GM21723 (cell line): ENCODE data around the gene CDON.

Source experiments
- ATAC-seq: cut with Tn5 transposase; IDR thresholded peaks from one replicate; pipeline ENCODE4 v1.9.1; 2021; ENCODE audit warnings: mild to moderate bottlenecking, moderate library complexity; ENCODE audit not compliant: unreplicated experiment

Gene CDON

DNA sequence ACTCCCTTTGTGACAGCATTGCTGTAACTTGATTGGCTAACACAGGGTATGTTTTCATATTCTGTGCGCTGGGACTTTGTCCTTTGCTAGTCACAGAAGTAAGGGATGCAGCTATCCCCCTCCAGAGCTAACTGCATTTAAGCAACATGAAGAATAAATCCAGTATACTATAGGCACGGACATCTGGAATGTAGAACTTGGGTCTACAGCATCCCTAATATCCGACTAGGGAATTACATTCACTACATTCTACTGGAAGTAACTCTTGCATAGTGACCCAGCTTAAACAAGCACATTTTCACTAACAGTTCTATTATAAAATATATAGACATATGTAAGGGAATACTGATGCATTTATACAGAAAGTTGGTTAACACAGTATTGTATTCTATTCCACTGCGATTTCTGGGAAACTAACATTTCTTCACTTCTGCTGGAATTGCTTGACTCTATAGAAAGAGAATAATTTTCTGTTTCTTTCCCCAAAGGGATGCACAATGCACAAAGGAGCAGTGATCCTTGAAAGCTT, 103.7 kb downstream of the CDON start:
- ATAC-seq: no peak

DNA sequence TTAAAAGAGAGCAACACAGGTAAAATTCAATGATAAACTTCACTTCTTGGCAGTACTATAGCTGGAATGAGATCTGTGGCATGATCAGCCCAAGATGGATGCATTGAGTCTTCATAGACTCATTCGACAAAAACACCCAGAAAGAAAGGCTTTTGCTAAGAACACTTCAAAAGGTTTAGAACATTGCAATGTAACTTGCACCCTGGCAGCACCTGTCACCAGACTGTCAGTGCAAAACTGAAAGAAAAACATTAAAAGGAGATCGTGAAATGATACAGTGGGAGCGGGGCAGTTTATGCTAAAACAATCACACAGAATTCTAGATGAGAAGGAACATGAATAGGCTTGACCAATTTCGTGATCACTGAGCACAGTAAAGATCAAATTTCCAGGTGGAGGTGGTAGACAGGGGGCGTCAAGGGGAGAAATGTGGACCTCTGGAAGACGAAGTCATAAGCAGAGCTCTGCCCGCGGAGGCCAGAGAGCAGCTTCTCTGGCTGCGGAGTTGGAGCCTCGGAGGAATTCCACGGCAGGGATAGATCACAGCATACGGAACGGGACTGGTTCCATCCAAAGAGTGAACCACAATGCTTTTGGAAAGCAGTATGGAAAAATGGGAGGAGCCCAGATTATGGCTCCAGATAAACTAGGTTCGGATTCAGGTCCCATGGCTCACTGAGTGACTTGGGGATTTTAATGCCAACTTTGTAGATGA, 104.9 kb downstream of the CDON start:
- ATAC-seq: no peak

DNA sequence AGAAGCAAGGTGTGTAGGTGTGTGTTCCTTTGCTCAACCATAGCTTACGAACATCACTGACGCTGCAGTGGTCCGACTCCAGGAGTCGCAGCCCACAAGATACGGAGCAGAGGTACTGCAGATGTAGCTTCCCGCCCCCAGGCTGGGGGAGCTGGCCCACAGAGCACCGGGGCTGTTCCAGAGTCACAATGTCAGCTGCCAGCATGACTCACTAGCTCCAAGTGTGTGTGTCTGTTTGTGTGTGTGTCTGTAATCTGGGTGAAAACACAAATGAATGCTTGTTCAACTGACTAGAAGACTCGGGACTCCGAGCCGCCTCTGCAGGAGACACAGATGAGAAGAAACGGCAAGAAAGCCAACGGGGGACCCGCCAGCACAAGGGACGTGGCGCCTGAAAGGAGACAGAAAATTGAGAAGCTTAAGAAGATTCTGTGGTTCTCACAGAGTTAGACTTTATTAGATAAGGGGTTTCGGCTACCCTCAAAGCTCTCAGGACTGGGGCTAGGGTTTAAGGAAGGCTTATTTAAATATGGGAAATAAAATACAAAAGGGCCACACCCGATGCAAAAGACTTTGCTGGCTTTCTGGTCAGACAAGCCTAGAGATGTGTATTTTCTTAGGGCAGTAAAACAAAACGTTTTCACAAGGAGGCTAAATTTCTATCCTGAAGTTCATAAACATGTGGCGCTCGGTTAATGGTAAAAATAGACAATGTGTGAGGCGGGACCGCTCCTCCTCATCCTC, 106.1 kb downstream of the CDON start:
- ATAC-seq: no peak

DNA sequence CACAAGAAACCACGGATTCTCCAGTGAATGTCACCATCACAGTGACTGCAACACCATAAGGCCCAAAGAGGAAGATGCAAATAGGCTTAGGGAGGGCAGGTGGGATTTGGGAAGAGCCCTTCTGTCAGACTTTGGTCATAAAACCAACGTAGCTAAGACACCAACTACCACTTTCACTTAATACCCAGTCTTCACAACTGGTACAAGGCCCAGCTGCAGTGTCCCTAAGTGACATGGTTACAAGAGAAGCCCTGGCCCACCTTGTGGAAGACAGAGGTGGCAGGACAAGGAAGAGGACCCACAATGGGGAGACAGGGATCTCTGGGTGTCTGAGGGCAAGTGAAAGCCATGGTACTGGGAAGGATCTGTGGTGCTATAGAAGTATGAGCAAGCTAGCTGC, 106.8 kb downstream of the CDON start:
- ATAC-seq: no peak

DNA sequence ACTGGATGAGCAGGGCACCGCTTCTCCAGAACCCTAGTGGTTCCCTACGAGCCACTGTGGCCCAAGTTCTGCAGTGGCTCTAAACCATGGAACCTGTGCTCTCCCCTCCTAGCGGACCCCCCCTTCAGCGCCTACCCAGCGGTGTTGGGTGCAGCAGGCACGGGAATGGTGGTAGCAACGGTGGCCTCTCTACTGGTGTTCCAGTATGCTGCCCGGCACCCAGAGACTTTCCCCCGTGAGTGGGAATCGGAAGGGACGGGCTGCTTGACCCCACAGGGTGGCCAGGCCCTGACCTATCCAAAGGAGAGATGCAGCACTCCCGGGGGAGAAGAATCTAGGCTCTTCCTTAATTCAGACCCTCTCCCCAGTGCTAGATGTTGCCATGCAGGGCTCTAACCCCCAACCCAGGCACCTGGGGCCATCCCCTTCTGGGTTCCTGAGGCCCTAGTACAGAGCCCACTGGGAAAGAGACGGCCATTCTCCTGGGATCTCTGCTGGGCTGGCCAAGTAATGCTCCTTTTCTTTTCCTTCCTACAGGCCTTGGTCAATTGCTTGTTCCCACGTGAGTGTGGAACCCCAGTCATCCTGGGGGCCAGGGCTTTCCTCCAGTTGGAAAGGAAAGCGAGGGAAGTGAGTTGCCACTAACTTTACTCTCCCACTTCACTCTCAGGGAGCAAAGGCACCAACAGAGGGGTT, 107.6 kb downstream of the CDON start:
- ATAC-seq: no peak

DNA sequence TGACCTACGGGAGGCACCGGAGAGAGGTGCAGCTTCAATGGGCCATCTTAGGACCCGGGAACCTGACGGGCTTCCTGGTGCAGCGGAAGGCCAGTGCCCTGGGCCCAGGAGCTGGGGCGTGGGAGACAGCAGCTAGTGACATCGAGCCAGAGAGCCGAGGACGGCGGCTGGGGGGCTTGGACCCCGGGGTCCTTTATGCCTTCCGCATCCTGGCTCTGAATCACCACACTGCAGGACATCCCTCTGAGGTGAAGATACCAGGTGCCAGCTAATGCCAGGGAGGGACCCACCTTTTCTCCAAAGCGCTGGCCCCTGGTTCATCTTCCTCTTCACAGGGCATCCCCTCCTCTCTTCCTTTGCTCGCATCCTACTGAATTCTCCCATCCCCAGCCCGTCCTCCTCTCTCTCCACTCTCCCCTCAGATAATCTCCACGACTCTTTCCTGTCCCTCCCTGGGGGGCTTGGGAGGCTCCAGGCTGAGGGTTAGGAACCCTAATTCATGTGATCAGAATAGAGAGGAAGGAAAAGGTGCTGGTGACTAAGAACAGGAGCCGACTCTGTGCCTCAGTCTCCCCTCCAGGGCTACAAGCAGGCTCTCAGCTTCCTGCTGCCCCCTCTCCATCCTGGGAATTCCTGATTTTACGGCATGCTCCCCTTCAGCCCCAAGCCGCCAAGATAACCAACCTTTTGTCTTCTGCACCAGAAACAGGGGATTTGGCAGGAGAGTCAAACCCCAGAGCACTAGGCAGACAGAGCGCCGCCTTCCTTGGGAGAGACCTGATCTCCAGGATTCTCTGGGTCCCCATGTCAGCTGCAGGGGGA, 108.3 kb downstream of the CDON start:
- no peak for ATAC-seq

DNA sequence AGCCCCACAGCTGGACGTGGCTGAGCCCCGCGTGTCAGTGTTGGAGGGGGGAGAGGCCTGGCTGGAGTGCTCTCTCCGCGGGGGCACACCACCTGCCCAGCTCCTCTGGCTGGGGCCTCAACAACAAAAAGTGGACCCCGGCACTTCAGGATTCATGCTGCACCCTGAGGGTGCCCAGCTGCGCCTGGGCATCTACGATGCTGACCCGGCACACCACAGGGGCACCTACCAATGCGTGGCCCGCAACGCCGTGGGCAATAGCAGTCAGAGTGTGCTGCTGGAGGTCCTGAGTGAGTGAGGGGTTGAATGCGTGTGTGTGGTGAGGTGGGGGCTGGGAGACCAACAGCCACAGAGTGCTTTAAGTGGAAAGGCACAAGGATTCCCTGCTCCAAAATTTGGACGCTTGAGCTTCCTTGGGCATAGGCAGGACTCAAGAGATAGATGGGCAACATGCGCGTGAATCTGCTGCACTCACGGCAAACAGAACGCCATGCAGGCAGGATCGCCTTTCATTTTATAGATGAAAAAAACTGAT, 109.2 kb downstream of the CDON start:
- ATAC-seq: no peak

DNA sequence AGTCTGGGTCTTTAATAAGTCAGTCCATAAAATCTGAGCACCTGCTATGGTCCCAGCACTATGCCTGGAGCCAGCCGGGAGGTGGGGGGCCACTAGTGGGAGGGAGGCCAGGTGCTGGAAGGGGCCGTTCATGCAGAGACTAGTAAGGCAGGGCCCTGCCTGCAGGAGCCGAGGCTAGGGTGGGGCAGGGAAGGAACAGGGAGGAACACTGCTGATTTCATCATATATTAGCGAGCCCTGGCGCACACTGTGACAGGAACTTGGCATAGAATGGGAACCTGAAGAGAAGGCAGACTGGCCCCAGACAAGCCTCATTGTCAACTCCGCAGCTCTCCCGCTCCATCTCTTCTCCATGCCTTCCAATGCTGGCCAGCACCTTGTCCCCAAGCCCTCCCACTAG, 109.7 kb downstream of the CDON start:
- no peak for ATAC-seq

DNA sequence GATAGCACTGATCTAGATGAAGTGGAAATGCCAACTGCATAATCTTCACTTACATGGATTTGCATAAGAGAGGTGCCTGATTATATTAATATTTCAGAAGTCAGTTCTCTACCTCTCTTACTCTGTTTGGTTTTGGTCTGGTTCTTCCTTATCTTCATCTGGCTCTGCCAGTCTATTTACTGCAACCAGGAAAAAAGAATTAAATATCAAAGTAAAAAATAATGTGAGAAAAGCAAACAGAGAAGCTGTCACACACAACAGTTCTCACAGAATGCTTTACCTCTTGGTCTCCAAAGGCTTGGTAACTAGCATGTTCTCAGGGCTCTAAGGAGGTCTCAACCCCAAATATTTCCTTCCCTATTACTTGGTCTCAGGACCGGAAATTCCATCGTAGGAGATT, 110.1 kb downstream of the CDON start:
- no peak for ATAC-seq

DNA sequence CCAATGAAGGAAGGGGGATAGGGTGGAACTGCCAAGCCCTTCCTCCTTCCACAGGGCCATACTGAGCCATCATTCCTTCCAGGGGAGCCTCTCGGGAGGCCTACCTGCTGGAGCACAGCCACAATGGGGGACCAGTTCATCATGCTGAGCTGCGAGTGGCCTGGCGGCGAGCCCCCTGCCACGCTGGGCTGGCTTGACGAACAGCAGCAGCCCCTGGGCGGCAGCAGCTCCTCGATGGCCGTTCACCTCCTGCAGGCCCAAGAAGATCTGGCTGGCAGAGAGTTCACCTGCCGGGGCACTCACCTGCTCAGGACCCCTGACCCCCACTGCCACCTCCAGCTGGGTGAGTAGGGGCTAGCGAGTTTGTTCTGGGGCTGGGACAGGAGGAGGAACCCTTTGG, 110.9 kb downstream of the CDON start:
- no peak for ATAC-seq

DNA sequence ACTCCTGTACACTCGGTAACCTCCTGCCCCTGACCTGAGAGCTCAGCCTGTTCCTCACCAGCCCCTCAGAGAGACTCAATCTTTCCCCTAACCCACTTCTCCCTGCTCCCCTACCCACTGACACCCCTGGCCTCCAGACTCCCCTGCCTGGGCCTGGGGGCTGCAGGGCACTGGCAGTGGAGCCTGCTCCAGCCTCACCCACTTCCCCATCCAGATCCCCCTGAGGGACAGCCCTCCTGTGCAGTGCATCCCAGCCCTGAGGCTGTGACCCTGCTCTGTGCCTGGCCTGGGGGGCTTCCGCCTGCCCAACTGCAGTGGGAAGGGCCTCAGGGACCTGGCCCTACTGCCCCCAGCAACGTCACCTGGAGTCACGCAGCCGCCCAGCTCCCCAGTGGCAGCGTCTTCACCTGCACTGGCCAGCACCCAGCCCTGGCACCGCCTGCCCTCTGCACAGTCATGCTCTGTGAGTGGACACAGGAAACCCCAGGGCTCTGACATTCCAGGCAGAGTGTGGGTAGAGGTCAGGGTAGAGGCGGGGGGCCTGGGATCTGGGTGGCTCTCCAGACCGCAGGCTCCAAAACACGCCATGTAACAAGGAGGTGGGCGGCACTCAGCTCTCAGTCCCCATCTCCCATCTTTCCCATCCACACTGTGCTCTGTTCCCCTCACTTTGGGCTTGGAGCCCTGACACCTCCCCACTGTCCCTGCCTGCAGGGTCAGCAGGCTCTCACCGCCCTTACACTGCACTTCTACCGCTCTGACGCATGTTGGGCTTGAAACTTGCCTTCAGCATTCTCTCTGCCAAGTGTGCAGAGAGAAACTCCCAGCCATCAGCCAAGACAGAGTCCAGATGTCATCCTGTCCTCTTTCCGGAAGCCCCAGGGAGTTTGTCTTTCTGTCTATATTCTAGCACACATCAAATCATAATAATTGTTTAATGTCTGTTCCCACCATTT, 111.7 kb downstream of the CDON start:
- ATAC-seq: no peak

DNA sequence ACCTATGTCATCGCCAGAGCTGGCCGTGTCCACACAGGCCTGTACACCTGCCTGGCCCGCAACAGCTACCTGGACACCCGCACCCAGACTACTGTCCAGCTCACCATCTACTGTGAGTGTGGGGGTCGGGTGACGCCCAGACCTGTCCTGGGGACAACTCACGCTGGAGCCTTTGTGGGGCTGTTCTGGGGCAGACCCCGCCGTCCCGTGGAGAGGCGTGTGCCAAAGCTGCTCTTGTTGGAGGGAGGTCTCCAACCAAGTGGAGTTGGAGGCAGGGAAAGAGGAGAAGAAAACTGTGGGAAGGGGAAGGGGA, 112.5 kb downstream of the CDON start:
- ATAC-seq: no peak

DNA sequence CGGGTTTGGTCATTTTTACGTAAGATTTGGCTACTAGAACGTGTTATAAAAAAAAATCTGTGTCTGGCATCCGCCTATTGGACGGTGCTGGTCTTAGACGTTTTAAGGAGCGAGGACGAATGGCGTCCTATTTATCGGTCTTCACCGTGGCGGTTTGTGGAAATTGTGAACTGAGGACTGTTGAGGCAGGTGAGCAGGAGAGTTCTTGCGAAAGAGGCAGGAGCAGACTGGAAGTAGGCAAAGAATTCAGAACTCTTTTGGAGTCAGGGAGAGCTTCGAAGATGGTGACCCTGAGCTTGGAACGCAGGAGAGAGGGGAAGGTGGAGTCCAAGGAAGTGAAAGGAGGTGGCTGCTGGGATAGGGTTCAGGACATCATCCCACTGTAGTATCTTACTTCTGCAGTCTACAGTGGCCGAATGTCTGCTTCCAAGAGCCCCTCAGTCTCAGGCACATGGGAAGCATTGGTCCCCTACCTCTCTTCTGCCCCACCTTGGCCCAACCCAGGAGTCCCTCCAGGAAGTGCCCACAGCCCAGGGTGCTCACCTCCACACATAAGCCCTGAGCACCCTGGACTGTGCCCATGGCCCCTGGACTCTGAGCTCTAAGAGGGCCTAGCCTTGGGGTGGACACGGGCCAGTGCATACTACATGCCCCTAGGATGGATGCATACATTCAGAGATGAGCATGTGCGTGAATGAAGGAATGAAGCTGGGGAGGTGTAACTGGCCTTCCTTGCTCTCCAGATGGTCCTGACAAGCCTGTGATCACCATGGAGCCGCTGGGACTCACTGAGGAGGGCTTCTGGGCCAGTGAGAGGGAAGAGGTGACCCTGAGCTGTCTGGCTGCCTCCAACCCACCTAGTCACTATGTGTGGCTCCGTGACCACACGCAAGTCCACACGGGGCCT, 113.1 kb downstream of the CDON start:
- no peak for ATAC-seq

DNA sequence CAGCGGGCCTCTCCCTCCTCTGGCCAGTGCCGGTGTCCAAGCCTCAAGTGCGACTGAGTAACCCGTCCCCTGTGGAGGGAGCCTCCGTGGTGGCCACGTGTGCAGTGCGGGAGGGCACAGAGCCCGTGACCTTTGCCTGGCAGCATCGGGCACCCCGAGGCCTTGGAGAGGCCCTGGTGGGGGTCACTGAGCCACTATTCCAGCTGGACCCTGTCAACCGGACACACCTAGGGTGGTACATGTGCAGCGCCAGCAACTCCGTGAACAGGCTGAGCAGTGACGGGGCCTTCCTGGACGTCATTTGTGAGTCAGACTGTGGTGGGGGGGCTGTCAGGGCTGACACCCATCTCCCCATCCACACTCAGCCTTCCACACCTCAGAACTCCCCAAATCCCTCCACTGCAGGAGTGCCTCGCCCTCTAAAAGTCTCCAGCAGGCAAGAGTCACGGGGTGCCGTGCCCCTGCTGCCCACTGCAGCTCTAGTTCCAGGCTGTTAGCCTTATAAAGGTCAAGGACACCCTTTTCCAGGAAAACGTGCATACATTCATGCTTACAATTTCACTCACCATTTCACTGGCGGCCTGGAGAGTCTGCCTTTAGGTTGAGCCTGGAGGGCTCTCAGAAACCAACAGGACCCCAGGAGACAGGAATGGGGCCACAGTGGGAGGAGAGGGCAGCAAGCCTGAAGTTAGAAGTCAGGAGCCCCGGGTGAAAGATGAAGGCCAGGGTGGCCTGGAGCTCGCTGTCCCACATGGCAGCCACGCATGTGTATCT, 114.2 kb downstream of the CDON start:
- no peak for ATAC-seq

DNA sequence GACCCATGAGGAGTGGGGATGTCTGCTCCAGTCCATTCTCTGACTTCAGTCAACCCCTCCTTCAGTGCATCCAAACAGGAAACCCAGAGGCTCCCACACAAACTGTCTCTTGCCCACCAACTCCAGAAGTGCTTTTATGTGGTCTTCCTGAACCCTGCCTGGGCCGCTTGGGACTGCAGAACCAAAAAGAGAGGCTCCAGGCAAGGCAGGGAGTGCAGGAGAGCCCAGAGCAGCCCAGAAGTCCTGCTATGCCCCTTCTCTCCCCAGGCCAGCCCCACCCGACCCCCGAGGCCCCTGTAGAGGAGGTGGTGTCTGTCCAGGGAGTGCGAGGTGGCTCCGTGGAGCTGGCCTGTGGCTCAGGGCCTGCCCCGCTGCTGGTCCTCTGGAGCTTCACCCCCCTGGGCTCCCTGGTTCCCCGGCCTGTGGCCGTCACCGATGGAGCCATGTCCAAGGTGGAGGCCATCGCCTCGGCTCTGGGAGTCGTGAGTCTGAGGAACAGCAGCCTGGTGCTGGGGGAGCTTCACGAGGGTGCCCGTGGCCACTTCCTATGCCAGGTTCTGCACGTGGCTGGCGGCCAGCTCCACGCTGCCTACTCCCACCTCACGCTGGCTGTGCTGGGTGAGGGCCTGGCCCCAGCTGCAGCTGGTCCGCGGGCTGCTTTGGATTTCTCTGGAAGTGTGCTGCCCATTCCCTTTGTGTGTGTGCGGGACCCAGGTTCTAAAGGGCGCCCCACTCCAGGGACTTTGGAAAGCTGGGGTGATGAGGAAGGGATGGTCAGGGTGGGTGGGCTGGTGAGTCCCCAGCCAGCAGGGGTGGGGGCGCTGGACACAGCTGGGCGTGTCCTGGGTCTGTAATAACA, 115.0 kb downstream of the CDON start:
- ATAC-seq: no peak

DNA sequence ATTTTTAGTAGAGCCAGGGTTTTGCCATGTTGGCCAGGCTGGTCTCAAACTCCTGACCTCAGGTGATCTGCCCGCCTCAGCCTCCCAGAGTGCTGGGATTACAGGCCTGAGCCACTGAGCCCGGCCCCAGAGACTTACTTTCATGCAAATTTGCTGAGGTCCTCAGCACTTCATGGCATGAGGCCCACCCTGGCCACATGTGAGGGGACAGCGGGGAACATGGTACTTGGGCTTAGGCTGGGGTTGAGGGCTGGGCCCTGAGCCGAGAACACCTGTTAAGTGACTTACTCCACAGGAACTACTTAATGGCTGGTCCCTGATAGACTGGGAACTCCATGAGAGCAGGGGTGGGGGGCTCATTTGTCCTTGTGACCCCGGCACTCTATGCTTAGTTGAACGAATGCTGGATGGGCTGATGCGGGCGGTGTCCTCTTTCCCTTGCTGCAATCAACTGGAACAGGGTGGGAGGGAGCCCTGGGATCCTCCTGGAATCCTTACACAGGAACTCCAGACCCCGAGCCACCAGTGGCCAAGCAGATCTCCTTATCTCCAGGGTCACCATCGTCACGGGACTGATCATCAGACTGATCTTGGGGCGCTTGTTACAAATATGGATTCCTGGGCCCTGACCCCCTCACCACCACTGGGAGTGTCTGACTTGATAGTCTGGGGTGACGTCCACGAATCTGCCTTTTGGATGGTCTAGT, 115.8 kb downstream of the CDON start:
- no peak for ATAC-seq
